A673 (cell line): ENCODE measurements around the gene ZNF516. TPM values are rescaled to one million over a fixed set of nuclear protein-coding genes. Genes with fewer than 3 reads are reported as not detected.

ENCODE experiments used
- BruUV-seq: library from RNA; stranded (reverse); fragments of 400-500 nt; replicated peaks from 2 replicates; lab custom pipeline; 2021; lab: Mats Ljungman, UMichigan
- CTCF ChIA-PET: fragments of 300-600 bp; sonication (Branson Sonifier 250); formaldehyde crosslinking; loops from one replicate; lab custom pipeline; 2022; ENCODE audit warnings: antibody characterized with exemption; lab: Charles Lee
- POLR2A ChIA-PET: fragments of 300-600 bp; sonication (Branson Sonifier 250); formaldehyde crosslinking; loops from one replicate; lab custom pipeline; 2022; ENCODE audit warnings: antibody characterized with exemption; ENCODE audit not compliant: low non-redundant PET; lab: Charles Lee
- DNase-seq: peaks from one replicate; pipeline ENCODE4 v3.0.0-alpha.2; 2015; ENCODE audit warnings: low spot score
- H3K27ac ChIP-seq: fragments of 200-600 bp; sonication (generic); 2 replicates; pipeline ENCODE4 v1.5.1; 2016; ENCODE audit warnings: mixed run types, low read depth, mild to moderate bottlenecking, mixed read lengths, antibody characterized with exemption, low read length; ENCODE audit not compliant: poor library complexity, severe bottlenecking
- H3K27me3 ChIP-seq: fragments of 200-600 bp; sonication (generic); replicated peaks from 2 replicates; pipeline ENCODE4 v1.6.1; 2017; ENCODE audit warnings: mixed run types, low read depth, mild to moderate bottlenecking, mixed read lengths, antibody characterized with exemption, low read length; ENCODE audit not compliant: insufficient read depth, poor library complexity
- H3K36me3 ChIP-seq: fragments of 200-600 bp; sonication (generic); 2 replicates; pipeline ENCODE4 v1.6.1; 2016; ENCODE audit warnings: mixed run types, mild to moderate bottlenecking, mixed read lengths, antibody characterized with exemption, low read length; ENCODE audit not compliant: insufficient read depth, poor library complexity, severe bottlenecking
- H3K4me1 ChIP-seq: fragments of 200-600 bp; sonication (generic); 2 replicates; pipeline ENCODE4 v1.6.1; 2017; ENCODE audit warnings: mixed run types, mild to moderate bottlenecking, mixed read lengths, antibody characterized with exemption, low read length; ENCODE audit not compliant: insufficient read depth, poor library complexity, severe bottlenecking
- H3K4me3 ChIP-seq: fragments of 200-600 bp; sonication (generic); 2 replicates; pipeline ENCODE4 v1.5.1; 2016; ENCODE audit warnings: low read depth, mixed run types, mild to moderate bottlenecking, mixed read lengths, low read length; ENCODE audit not compliant: poor library complexity, severe bottlenecking
- H3K9me3 ChIP-seq: fragments of 200-600 bp; sonication (generic); 2 replicates; pipeline ENCODE4 v1.6.1; 2016; ENCODE audit warnings: mixed run types, low read depth, mild to moderate bottlenecking, mixed read lengths, antibody characterized with exemption, low read length; ENCODE audit not compliant: poor library complexity, severe bottlenecking
- CTCF ChIP-seq: fragments of 300-800, 200-600 bp; sonication (generic); conservative IDR thresholded peaks from 2 replicates; pipeline ENCODE4 v1.5.1; 2017; ENCODE audit warnings: low read depth, mild to moderate bottlenecking, antibody characterized with exemption, low read length, moderate library complexity, mixed read lengths
- EZH2 ChIP-seq: fragments of 200-600 bp; sonication (generic); IDR thresholded peaks from 2 replicates; pipeline ENCODE4 v1.6.1; 2017; ENCODE audit warnings: borderline replicate concordance, low read depth, mild to moderate bottlenecking, mixed read lengths, antibody characterized with exemption, low read length; ENCODE audit not compliant: poor library complexity, severe bottlenecking
- intact Hi-C: fragments of 100-400 bp; cut with micrococcal nuclease; formaldehyde crosslinking; loops from one replicate; pipeline ENCODE4 v1.10.0; 2022; ENCODE audit not compliant: unreplicated experiment
- total RNA-seq: library from RNA; stranded (reverse); gene quantifications from 2 replicates; pipeline ENCODE4 v1.2.3, GENCODE V29; 2021

The ZNF516 gene
- total RNA-seq, 1 experiment from 2014 or later, result 32.3 TPM

- CTCF ChIA-PET, result no interaction called here
- no peak overlapping the region for H3K4me3 ChIP-seq
- no peak for TF ChIP-seq CTCF
- no peaks in the 10 kb centered on the region for H3K36me3 ChIP-seq
- peaks cover 10% of the 10 kb centered on the region for H3K4me1 ChIP-seq
- no TSS peak for BruUV-seq
- no peaks in the 10 kb centered on the region for H3K27me3 ChIP-seq
- H3K9me3 ChIP-seq, result no peaks in the 10 kb centered on the region
- POLR2A ChIA-PET, result no interaction called here
- intact Hi-C loops, result no loop called here
- H3K27ac ChIP-seq, result no peak overlapping the region
- DNase-seq, result peak; percentile 17
Measured at GRCh38 chr18:76354348-76354747, 140.7 kb downstream of the ZNF516 start.

GRCh38 chr18:76353500-76353899 is 141.5 kb downstream of the ZNF516 start:
- DNase-seq, result no peak
- intact Hi-C loops, result no loop called here
- H3K4me3 ChIP-seq, result no peak overlapping the region
- POLR2A ChIA-PET, result no interaction called here
- no peaks in the 10 kb centered on the region for H3K9me3 ChIP-seq
- no peaks in the 10 kb centered on the region for H3K27me3 ChIP-seq
- H3K36me3 ChIP-seq, result no peaks in the 10 kb centered on the region
- no TSS peak for BruUV-seq
- H3K27ac ChIP-seq, result no peak overlapping the region
- peaks cover 14% of the 10 kb centered on the region for H3K4me1 ChIP-seq
- CTCF ChIA-PET, result no interaction called here
- no peak for TF ChIP-seq EZH2
- TF ChIP-seq CTCF, result no peak

- intact Hi-C loops, result no loop called here
- H3K36me3 ChIP-seq, result no peaks in the 10 kb centered on the region
- ChIA-PET POLR2A (no interaction called here), CTCF (no interaction called here)
- no peak overlapping the region for H3K27ac ChIP-seq
- H3K9me3 ChIP-seq, result no peaks in the 10 kb centered on the region
- TF ChIP-seq EZH2, result no peak
- no peaks in the 10 kb centered on the region for H3K27me3 ChIP-seq
- no peak for DNase-seq
- H3K4me1 ChIP-seq, result peaks cover 14% of the 10 kb centered on the region
- no TSS peak for BruUV-seq
- H3K4me3 ChIP-seq, result no peak overlapping the region
Measured at GRCh38 chr18:76353046-76353445, 142.0 kb downstream of the ZNF516 start.

- no peaks in the 10 kb centered on the region for H3K9me3 ChIP-seq
- DNase-seq, result peak; percentile 84
- no TSS peak for BruUV-seq
- TF ChIP-seq CTCF (no peak), EZH2 (no peak)
- H3K4me1 ChIP-seq, result peaks cover 14% of the 10 kb centered on the region
- ChIA-PET POLR2A (no interaction called here), CTCF (no interaction called here)
- H3K36me3 ChIP-seq, result no peaks in the 10 kb centered on the region
- no peak overlapping the region for H3K4me3 ChIP-seq
- no peaks in the 10 kb centered on the region for H3K27me3 ChIP-seq
- intact Hi-C loops, result no loop called here
- no peak overlapping the region for H3K27ac ChIP-seq
Measured at GRCh38 chr18:76351961-76352581, 143.0 kb downstream of the ZNF516 start.
